Medulla oblongata (tissue), 1 donor: Measurements from ENCODE around the gene ZNF296.

Experiments
- DNase-seq: peaks from one replicate; pipeline ENCODE4 v3.0.0-alpha.2; 2015; ENCODE audit errors: extremely low spot score

Gene ZNF296

DNA sequence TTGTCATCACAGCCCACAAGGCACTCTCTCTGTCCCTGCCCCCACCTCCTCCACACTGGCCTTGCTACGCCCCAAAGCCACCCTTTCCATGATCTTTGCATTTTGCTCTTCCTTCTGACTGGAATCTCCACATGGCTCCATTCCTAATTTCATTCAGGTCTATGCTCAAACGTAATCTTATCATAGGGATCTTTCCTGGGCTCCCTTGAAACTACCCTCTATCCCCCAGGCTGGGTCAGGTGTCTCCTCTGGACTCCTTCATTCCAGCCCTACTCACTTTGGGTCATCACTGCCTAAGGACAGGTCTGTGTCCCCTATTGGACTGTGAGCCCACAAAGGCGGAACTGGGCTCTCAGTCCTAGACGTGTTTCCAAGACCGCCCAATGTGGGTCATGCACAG is 5.9 kb upstream of the ZNF296 start:
- no peak for DNase-seq

DNA sequence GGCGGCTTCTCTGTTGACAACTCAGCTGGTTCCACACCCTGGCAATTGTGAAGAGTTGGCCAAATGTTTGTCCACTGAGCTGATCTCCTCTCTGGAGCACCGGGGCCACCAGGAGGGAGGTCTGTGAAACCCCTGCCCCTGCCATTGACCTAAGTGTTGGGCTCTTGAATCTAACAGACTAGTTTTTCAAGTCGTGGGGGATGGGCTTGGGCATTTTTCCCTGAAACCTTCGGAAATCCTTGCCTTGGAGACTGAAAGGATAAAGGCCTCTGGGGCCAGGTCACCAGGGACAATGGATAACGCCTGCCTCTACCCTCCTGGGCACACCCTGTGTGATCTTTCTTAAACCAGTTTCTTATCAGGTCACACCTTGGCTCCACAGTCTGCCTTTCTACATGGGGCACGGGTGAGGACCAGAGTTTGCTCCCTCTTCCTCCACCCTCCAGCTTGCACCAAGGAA is 3.7 kb upstream of the ZNF296 start:
- DNase-seq = no peak

DNA sequence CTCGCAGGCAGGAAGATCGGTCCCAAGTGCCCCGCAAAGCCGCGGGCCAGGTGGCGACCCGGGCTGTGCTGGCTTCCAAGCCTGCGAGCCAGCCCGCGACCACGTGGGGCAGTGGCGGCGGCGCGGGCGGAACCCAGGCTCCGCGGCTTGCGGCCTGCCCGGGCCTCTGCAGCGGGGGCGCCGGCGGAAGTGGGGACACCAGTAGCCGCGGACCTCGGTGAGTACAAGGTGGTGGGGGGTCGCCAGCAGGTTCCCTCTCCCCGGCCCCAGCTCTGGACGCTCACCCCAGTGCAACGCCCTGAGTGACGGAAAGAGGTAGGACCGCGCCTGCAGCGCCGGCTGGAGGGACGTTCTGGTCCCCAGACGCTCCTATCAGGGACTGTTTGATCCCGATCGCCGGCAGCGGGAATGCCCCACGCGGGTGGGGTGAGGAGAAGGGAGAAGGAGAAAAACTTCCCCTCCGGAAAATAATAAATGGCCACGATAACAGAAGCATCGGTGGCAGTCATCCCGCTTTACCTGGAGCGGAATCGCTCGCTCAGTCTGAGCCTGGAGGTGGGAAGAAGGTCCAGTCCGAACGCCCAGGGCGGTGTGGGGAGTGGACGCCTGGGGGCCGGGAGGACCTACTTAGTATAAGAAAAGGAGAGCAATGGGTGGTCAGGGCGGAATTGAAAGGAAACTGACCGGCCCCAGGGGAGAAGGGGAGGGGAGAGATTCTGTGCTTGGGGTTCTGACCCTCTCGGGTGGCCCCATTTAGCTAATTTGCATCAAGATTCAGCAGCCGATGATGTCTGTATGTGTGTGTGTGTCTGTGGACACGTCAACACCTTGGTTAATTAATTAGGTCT is 3.0 kb upstream of the ZNF296 start, which contains the start of gene GEMIN7:
GEMIN7 (plus strand) TSS at position 198 of the 848 bp plus-strand sequence. CDS start 10,855 bp downstream, outside the sequence.
- peak; percentile 63 for DNase-seq

DNA sequence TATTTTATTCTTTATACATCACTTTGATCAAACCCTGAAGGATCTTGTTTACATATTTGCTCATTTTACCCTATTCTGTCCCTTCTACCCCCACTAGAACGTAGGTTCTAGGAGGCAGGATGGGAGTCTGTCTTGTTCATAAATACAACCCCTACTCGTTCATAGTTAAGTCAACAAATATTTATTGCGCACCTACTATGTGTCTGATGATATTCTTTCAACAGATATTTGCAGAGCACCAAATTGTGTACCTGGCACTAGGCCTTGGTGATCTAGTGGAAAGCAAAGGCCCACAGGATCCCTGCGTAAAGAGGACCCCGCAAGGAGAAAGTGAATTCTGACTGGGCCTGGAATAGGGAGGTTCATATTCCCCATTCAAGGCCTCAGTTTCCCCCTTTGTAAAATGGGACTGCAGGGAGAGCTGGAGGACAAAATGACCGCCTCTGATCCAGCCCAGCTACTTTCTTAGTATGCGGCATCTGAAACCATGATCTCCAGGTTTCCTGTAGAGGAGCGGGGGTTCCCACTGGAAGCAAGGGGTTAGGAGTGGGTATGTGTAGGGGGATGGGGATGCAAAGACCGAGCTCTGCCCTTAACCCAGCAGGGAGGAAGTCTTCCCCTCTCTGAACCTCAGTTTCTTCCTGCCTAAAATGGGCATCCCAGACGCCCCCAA is 2.2 kb upstream of the ZNF296 start:
- no peak for DNase-seq

DNA sequence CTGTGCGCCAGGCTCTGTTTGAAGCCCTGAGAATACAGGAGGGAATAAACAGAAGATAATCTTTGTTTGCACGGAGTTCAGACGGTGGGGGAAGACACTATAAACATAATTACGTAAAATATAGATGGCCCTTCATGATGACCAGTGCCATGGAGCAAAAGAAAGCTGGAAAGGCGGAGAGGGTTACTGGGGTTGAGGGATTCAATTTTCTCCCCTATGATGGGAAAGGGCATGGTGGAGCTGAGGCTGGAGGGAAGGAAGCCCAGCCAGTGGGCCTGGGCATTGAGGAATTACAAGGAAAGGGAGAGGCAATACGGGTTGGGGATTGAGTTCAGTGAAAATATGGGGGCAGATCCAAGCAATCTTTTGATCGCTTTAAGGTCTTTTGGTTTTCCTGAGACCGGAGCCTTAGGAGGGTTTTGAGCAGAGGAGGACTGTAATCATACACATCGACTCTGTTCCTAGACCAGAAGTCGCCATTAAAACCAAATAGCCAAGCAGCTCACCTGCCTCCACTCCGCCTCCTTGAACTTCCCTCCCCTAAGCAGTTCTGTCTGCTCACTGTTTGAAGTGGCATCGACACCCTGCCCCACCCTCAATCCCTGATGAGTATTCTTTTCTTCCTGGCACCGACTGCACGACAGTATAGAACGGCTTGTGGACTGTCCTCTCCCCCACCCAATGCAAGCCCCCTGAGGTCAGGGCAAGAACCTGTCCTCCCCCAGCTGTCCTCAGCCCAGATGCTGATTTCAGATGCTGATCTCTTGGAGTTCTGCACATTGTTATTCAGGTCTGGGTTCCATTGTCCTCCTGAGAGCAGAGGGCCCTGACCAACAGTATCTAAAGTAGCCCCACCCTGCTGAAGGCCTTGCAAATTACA is 813 bp upstream of the ZNF296 start:
- no peak for DNase-seq

DNA sequence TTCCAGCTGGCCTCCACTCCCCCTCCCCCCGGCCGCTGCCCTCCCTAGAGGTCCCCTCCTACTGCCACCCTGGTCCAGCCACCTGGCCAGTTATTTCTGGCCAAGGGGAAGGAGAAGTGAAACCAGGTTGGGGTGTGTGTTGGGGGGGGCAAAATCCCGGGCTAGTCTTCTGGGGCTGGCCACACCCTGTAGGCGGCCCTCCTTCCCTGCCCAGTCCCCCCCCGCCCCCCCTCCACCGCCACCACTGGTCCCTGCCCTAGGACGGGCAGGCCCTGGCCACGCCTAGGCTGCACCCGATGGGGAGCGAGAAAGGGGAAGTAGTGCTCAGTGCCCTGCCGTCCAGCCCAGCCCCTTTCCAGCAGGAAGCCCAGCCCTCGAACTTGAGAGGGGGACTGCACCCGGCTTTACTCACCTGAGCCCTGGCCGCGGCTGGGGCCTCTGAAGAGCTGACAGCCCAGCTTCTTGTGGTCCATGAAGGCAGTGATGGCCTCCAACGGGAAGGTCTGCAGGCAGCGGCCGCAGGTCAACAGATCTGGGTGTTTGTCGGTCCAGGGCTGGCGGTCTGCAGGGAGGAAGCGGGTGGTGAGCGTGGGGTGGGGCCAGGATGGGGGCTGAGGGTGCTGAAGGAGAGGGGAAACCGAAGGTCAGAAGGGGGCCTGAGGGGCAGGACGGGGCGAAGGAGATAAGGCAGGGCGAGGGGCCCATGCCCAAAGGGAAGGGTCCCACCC is 813 bp downstream of the ZNF296 start:
- peak; percentile 66 for DNase-seq

DNA sequence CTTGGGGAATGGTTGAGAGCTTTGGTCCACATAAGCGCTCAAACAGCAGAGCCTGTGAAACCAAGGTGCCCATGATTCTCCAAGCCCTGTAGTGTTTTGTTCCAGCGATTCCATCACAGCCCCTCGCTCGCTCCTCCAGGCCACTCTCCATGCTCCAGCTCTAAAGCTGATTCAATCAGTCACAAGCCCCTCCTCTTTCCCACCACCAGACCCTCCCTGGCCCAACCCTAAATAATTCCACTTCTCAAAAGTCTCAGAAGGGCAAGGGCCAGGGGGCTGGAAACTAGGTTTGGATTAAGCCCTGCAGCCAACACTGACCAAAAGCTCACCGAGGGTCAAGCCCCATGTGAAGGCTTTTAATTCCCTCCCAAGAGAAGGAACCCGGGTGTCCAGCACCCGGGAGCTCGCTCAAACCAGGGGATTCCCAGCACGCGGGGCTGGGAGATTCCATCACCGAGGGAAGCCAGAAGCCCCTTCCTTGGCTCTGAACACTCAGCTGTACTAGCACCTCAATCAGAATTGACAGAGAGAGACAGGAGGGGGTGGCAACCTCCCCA is 1.5 kb downstream of the ZNF296 start:
- DNase-seq = no peak

DNA sequence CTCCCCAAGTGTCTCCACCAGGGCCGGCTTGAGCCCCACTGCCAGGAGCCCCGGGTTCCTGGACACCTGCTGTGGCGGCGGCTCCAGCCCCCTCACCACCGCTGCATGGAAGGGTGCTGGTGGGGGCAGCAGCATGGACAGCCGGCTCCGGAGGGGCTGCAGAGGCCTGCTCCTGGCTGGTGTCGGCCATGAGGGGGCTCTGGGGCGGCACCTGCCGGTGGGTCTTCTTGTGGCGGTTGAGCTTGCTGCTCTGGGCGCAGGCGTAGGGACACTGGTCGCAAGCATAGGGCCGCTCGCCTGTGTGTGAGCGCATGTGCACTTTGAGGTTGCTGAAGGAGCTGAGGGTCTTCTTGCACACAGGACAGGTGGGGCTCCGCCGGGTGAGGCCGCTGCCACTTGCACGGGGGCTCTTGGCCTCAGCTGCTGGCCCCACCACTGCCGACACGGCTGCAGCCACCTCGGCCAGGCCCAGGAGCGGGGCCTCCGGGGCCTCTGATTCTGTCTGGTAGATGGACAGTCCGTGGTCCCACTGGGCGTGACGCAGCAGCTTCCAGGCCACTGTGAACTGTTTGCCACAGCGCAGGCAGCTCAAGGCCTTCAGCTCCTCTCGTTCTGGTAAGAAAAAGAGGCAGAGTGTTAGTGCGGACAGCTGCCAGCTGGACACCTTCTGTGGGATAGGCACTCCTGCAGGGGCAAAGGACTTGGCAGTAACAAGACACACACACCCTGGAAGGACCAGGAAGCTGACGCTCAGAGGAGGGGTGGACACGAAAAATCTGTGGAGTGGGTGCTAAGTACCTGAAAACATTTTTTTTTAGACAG is 4.1 kb downstream of the ZNF296 start:
- DNase-seq = no peak

DNA sequence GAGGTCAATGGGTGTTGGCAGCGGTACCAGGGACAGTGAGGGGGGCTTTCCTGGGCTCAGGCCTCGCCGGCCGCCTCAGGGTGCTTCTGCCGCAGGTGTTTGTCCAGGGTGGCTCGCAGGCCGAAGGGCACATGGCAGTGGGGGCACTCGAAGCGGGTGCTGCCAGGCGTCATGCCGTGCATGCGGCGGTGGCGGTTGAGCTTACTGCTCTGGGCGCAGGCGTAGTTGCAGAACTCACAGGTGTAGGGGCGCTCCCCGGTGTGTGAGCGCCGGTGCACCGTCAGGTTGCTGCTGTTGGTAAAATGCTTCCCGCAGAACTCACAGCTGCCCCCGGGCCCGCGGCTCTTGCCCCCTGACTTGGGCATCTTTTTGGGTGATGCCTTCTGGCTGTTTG is 4.7 kb downstream of the ZNF296 start:
- DNase-seq = no peak

DNA sequence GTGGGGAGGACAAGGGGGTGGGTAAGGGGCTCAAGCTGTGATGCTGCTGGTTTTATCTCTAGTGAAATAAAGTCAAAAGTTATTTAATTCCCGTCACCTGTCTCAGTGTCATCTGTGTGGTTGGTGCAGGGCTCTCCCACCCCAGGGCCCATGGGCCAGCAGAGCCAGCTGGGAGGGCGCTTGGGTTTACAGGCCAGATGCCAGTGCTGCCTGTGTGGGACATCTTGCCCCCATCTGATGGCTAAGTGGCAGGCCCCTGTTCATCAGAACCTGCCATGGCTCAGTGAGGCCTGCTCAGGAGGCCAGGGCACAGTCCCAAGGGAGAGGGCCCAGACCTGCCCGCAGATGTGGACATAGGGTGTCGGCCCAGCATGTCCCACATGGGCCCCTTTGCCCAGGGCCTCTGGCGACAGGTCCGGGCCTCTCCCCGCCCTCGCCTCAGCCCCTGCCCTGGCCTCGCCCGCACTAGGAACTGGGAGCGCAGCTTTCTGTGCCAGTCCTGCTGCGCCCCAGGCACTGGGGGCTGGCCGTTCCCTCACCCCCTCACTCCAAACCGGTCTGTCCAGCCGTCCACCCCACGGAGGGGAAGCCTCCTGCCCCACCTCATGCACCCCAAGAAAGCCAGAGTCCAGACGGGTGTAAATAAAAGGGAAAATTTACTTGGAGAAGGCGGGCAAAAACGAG is 5.3 kb downstream of the ZNF296 start:
- no peak for DNase-seq

DNA sequence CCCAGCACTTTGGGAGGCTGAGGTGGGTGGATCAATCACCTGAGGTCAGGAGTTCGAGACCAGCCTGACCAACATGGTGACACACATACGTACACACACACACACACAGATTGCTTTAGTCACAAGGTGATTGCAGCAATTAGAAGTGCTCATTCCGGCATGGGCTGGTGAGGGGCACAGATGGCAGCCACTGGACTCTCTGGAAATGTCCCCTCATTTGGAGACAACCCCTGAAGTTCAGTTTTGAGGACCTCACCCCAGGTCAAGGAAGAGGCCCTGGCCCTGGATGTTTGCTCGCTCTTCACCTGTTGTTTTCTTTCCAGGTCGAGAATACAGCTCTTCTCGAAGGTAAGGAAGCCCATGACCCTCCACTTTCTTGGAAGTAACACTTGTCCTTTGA is 6.1 kb downstream of the ZNF296 start:
- no peak for DNase-seq

DNA sequence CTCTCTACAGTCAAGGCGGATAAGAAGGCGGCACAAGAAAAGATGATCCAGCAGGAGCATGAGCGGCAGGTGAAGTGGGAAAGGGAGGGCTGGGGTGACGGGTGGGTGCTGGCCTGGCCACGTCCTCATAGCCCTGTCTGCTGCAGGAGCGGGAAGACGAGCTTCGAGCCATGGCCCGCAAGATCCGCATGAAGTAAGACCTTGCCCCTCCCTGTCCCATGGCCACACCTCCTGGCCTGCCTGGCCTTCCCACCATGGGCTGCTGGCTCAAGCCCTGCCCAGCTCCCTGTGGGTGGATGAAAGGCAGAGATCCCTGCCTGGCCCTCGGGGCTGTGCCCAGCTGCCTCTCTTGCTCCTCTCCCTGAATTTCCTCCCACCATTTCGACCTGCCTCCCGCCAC is 7.2 kb downstream of the ZNF296 start:
- DNase-seq = no peak

DNA sequence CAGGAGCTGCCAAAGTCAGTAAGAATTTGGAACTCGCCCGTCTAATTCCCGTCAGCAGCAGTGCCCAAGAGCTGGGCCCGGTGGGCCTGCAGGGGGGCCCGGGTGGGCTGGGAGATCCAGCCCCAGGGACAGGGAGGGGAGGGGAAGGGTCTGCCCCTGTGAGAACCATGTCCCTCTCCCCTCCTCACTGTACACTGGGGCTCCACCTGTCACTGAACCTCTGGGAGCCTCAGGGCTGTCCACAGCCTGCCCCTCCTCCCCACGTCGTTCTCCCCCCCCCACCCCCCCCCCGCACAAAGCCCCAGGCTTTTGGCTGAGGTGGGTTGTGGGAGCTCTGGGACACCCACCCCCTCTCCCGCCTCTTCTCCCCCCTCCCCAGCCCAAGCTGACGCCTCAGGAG is 8.2 kb downstream of the ZNF296 start:
- DNase-seq = no peak

DNA sequence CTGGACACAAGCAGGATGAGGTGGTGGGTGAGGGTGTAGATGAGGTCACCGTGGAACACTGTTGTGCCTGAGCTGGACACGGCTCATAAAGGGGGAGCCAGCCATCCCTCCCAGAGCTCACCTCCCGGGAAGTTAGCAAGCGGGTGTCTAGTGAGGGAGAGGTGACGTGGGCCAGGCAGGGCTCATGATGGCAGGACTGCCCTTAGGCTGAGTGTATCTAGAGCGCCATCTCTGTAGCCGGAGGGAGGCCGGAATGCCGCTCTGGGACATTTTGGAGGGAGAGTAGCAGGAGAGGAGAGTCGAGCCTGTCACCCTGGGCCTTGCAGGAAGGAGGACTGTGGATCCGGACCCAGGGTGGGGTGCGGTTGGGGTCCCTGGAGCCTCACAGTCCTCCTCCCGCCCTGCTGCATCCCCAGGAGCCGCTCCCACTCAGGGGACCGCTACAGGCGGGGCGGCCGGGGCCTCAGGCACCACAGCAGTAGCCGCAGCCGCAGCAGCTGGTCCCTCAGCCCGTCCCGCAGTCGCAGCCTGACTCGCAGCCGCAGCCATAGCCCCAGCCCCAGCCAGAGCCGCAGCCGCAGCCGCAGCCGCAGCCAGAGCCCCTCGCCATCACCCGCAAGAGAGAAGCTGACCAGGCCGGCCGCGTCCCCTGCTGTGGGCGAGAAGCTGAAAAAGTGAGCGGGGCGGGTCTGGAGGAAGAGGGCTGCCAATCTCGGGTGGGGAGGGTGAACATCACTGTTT is 9.2 kb downstream of the ZNF296 start:
- no peak for DNase-seq

DNA sequence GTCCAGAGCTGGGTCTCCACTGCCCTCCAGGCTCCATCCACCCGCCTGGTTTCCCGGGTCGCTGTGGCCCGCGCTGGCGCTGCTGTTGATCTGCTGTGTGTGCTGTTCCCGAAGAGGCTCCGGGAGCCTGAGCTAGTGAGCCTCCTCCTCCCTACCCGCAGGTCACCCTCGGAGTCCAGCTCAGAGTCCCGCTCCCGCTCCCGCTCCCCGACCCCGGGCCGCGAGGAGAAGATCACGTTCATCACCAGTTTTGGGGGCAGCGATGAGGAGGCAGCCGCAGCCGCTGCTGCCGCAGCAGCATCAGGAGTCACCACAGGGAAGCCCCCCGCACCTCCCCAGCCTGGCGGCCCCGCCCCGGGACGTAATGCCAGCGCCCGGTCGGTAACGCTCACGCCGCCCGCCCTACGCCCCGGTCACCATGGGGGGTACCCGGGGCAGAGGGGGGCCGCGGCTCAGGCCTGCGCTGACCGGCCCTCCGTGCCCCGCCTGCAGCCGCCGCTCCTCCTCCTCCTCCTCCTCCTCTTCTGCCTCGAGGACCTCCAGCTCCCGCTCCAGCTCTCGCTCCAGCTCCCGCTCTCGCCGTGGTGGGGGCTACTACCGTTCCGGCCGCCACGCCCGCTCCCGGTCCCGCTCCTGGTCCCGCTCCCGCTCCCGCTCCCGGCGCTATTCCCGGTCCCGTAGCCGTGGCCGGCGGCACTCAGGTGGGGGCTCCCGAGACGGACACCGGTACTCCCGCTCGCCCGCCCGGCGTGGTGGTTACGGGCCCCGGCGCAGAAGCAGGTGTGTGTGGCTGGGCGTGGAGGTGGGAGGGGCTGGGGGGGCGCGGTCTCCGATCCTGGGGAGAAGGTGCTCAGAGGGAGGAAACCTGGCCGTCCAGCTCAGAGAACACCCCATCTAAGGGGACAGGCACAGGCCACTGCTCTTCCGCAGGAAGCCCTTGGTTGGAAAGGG is 12.2 kb downstream of the ZNF296 start:
- DNase-seq = no peak

DNA sequence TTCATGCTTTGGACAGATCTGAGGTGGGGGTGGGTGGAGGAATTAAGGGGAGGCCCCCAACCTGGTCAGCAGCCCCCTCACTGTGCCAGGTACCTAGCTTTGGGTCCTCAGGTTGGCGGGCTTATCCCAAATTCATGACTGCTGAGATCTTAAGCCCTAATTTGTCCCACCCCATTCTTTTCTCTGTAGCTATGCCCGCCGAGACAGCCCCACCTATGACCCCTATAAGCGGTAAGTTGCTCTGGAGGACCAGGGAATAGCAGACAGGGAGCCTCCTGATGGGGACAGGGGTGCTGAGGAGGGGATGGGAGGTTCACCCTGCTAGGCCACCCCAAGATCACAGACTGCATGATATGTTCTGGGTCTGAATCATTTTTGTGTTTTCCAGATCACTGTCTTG is 14.3 kb downstream of the ZNF296 start:
- DNase-seq = no peak

DNA sequence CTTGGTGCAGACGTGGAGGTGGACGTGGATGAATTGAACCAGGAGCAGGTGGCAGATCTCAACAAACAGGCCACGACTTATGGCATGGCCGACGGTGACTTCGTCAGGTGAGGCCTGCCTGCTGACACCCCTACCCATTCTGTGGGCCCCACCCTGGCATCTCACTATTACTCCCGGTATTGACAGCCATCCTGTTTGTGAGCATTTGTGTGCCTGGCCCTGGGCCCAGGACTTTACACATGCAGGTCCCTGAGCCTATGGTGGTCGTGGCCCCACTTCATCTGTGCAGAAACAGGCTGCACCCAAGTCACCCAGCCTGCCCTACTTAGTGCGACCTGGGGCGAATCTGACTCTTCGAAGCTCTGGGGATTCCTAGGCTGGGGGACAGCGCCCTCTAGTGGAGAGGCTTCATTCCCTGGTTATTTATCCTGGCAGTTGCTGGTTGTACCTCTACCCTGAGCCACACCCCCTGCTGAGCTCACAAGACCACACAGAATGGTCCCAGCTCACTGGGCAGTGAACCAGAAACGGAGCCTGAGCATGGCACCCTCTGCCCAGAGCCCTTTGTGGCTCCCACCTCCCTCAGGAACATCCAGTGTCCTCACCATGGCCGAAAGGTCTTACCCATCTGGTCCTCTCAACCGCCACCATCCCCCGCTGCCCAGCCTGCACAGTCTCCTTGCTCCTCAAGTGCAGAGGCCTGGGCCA is 16.9 kb downstream of the ZNF296 start:
- peak; percentile 90 for DNase-seq
